NCI-H2107 (cell line): ENCODE results near the gene HTRA1.

Experiments
- DNase-seq: peaks from one replicate; lab custom pipeline; 2025; lab: John Stamatoyannopoulos, UW

Gene HTRA1

DNA sequence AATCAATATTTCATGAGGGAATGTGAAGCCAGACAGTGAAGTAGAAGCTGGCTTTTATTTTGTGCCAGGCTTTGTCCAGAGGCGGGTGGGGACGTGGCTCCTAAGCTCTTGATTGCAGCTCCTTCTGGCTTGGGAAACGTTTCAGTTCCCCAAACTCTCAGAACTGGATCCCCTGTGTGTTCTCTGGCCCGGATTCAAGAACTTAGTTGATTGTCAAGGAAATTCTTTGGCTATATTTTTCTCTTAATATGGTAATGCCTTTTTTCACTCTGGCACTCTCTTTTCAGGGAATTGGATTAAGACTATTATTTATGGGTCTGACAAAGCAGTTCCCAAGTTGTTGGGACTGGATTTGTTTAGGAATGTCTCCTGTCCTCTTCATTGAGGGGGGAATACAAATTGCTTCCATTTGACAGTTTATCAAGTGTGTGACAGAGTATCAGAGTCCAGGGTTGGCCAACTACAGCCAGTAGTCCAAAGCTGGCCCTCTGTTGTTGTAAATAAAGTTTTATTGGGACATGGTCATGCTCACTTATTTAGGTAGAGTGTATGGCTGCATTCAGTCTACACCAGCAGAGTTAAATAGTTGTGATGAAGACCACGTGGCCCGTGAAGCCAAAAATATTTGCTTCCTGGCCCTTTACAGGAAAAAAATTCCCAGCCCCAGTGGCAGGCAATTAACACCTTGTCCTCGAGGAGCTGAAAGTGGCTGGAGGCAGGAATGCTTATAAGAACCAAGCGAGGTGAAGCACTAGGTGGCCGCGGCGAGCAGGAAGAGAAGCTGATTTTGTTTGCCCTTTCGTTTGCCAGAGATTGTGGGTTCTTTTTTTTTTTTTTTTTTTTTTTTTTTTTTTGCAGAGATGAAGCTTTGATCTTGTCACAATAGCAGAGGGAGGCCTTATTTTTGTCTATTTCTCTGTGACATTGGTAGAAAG lies 34.3 kb downstream of the HTRA1 start:
- DNase-seq, result no peak

DNA sequence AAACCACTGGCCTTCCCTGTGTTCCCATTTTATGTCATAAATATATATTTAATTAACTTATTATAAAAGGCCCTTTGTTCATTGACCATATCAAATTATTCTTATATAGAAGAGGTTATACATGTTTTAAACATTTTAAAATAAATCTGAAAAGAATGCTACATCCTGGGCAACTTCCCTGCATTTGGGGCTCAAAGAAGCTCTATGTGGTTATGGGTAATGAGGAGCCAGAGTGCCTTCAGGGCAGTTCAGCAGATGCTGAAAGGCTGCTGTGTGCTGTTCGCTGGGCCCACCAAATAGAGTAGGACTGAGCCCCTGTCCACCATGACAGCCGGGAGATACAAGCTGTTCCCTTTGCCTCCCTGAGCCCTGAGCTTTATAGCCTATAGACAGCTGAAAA lies 35.9 kb downstream of the HTRA1 start:
- DNase-seq, result no peak

DNA sequence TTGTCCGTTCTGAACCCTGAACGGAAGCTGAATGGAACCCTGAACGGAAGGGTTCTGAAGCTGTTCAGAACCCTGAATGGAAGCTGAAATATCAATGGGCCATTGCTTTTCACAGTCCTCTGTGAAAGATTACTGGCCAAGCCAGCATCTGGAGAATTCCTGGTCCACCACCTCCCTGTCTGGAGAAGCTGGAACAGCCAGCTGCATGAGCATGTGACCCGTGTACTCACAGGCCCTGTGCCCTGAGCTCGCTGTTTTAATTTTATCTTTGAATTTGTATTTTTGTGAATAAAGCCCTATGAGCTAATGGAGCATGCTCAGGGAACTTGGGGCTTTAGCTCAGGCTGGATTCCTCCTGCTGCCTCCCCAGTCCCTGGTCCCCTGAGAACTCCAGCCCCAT lies 37.2 kb downstream of the HTRA1 start:
- DNase-seq, result no peak

DNA sequence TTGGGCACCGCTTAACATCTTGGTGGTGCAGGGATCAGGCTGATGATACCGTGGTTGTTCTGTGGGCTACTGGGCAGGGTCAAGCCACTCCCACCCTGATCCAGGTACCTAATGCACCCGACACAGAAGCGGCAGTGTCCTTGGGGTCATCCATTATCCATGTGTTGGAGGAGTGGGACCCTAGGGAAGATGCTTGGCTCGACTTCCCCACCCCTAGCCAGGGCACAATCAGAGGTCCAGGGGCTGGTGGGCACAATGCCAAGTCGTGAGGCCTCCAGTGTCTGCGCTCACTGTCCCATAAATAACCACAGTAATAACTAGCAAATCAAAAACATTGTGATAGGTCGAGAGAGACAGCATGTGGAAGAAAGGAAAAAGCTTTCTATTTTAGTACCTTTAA lies 37.7 kb downstream of the HTRA1 start:
- no peak for DNase-seq

DNA sequence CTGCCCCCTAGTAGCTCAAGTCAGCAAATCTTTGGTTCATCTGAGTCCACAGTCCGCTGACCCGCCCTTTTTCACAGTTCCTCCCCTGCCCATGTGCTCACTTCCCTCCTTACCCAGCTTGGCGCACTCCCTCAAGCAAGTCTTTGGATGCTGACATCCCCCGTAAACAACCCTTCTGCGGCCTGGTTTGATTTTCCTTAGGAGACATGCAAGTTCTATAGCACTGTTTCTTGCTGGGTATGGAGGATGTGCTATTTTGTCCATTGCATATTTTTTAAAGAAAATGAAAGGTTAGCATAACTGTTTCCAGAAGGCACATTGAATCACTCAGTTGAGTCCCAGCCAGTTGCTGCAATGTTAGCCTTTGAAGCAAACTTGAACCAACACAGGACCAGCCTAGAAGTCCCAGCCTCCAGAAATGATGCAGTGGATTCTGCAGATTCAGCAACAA lies 38.2 kb downstream of the HTRA1 start:
- DNase-seq, result no peak

DNA sequence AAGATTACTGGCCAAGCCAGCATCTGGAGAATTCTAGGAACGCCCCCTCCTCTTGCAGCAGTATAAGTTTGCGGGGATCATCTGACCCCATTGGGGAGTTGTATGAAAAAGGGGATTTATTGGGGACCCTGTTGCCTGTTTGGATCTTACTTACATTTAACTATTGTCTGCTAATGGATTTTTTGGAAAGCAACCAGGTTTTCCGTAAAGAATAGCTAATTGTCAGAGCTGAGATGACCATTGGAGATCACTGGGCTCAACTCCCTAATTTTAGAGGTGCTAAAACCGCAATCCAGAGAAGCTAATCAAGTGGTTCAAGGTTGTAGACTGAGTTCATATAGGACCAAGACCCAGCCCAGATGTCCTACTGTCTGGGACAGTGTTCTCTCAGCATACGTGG lies 38.8 kb downstream of the HTRA1 start:
- DNase-seq, result no peak

DNA sequence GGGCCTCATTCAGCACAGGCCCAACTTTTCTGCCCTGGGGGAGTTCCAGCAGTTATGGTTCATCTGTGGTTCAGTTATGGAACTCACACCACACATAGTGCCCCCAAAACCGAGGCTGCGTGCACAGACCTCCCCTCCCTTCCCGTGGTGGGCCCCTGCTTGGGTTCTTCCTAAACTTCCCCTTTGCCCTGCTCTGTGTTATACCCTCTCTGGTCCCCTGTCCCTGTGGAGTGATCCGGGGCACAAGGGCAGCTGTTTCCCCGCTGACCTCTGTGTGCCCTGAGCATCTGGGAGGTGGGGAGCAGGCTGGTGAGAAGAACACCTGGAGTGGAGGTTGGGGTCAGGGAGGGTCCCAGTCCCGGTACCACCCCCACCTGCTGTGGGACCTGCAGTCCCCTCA lies 39.4 kb downstream of the HTRA1 start:
- DNase-seq, result no peak

DNA sequence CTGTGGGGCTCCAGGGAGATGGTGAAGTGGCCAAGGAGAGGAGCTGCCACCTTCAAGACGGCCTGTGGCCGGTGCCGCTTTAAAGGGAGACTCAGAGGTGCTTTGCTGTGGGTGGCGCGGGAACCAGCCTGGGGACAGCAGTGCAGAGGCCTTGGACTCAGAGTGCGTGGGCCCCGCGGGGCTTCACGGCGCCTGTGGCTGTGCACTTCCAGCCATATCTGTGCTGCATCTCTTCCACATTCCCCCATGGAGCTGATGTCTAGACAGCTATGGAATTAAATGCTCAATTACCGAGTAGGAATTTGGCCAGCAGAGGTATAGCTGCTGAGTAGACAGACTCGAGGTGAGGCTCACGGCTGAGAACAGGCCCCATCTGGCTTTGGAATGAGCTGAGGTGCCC lies 41.7 kb downstream of the HTRA1 start:
- DNase-seq, result no peak

DNA sequence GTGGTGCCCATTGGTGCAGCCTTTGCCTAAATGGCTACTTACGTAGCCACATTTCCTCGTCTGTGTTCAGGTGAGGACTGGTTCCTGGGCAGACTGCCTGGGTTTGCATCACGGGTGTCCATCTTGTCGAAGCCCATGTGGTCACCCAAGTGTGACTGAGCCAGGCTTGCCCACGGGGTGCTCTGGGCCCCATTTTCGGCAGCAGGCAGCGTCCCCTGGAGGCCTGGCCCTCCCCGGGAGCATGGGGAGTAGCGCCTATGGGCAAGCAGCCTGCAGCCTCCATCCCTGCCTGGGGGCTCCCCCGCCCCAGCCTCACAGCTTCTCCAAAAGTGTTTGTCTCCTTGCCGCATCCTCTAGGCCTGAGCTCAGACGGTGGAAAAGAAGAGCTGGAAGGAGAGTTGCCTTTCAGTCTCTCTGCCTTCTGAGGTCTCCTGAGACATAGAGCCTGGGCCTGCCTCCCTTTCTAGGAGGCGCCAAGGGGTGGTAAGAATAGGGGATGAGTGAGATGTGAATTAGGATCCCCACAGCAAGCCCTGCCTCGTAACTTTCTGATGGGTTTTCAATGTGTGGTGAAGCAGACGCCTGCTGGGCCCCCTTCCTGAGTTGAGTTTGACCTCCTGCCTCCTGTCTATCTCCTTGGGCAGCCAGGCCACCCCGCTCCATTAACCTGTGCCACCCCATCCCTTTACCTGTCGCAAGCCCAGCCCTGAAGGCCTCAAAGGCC lies 42.7 kb downstream of the HTRA1 start:
- no peak for DNase-seq

DNA sequence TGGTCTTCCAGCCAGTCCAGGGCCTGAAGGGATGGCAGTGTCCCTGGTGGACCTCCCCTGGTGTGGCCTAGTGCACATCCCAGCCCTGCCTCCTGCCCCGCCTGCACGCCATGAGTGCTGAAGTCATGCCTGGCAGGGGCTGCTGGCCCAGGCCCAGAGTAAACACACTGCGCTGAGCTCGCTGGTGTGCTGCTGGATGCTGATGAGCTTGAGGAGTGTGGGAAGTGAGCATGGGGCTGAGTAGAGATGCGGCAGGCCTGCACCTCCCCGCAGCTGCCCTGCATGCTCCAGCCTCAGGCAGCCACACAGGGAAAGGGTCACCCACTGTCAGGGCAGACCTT lies 43.2 kb downstream of the HTRA1 start:
- DNase-seq, result no peak

DNA sequence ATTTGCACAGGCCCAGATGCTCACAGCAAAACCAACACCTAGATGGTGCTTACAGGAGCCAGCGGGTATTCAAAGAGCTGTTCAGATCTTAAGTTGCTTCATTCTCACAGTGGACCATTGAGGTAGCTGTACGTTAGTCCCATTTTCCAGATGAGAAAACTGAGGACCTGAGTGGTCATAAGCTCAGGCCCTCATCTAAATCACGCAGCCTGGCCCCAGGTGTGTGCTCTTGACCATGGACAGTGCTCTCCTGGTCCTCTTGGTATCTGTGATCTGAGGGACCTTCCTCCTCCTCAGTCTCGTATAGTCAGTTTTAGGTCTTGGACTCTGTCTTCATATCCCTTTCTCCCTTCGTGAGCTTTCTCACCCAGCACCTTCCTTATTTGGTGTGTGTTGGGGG lies 43.7 kb downstream of the HTRA1 start:
- DNase-seq, result no peak

DNA sequence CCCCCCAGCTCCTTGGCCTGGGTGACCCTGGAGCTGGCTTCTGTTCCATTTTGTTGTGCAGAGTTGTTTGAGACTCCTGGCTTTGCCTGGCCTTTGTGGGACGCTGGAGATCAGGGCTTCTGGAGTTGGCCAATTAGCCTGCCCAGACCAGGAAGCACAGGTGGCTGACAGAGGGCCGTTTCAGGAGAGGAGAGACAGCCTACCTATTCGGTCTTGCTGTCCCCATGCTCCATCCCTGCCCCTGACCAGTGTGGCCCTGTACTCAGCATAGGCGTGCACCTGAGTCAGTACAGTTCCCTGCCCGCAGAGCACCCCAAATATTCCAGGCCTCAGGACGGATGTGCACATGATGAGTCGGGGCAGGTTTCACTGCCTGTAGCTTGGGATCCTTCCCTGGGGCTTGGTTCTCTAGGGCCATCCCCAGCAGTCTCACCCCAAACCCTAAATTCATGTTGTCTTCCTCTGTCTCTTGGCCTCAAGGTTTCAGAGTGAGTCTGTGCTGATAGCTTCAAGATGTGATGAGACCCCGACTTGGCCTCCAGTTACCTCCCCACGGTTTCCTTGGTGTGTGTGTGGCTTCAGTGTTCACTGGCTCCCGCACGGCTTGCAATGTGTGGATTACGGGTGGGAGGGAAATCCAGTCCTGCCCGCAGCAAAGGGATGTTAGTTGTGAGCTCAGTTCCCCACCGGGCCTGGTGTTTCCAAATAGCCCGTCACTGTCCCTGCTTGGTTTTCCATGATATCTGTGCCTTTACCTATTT lies 44.7 kb downstream of the HTRA1 start:
- no peak for DNase-seq

DNA sequence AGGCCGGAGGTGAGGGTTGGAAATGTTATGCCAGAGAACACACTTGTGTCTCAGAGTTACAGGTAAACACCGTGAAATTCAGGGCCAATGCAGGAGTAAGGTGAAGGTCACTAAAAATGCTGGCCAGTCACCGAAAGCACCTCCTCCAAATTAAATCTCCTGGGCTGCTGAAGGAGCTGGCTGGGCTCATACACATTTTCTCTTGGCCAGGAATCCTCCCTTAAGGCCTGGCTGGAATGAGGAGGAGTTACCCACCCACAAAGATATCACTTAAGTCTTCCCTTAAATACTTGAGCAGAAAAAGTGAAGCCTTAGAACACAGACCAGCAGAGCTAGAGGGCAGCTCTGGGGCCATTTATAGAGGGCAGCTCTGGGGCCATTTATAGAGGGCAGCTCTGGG lies 46.3 kb downstream of the HTRA1 start:
- DNase-seq, result no peak

DNA sequence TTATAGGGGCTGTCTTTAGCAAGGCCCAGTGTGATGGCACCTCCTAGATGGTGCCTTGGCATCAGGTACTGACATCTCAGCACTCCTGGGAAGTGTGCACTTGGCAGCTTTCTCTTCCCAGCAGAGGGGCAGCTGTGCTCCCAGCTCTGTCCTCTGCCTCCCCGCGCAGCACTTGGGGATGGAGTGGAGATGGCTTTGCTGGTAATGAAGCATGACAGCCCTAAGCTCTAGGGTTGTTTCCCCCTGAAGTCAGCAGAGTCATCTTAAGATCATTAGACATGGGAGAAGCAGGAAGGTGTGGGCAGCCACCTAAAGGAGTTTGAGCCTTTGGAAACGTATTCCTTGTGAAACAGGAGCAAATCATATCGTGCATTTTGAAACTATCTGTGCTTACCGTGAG lies 46.7 kb downstream of the HTRA1 start:
- no peak for DNase-seq

DNA sequence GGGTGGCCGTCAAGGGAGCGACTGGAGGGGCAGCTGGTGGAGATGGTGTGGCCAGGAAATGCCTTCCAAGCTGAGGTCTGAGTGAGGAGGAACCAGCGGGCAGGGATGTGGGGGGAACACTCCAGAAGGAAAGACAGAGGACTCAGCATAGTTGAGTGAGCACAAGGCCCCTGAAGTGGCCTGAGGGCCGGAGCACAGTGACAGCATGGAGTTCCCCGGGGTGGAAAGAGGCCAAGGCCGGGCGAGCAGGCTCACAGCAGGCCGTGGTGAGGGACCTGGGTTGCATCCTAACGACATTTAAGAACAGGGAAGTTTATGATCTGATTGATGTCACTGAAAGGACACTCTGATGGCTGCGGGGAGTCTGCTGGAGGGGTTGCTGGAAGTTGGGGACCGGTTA lies 48.0 kb downstream of the HTRA1 start:
- no peak for DNase-seq

DNA sequence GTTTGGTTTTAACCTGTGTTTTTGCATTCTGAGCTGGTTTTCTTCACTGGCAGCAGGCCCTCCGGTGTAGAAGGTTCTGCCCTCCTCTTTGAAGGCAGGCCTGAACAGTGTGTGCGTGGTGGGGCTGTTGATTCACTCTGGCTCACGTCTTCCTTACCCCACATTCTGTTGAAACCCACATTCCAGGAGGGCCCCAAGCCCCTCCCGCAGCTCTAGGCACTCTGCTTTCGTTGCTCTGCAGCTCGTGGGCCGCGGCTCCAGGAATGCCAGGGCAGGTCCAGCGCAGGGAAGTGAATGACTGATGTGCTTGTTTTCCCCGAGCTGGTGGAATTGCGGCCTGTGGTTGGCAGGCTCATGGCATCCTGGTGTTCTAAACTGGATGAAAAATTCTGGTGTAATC lies 49.0 kb downstream of the HTRA1 start:
- no peak for DNase-seq

DNA sequence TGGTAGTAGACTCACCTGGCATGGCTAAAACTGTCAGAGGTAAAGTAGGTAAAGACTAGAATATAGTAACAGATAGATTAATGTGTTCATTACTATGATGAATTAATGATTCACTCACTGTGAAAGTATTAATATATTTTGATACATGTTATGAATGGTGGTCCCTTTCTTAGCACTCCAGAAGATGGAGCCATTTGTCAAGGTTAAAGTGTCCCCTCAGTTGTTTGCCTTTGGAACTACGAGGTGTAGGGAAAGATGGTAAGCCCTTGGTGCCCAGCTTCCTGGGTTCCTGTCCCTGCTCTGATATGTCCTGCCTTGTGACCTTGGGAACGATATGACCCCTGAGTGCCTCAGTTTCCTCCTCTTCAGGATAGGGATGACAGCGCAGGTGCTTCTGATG lies 49.4 kb downstream of the HTRA1 start:
- DNase-seq, result no peak

DNA sequence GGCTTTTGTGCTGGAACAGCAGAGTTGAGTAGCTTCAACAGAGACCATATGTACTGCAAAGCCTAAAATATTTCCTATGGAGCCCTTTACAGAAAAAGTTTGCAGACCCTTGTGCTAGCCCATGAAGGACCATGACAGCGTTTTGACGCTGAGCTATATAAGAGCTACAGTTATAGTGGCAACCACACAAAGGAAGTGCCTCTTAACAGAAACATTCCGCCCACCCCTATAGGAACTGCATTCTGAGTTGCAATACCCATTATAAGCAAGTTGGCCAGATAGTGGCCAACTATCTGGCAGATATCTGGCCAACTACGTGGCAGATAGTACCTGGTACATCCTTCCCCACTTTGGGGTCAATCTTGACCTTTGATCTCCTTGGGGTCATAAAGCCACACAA lies 51.7 kb downstream of the HTRA1 start:
- no peak for DNase-seq

DNA sequence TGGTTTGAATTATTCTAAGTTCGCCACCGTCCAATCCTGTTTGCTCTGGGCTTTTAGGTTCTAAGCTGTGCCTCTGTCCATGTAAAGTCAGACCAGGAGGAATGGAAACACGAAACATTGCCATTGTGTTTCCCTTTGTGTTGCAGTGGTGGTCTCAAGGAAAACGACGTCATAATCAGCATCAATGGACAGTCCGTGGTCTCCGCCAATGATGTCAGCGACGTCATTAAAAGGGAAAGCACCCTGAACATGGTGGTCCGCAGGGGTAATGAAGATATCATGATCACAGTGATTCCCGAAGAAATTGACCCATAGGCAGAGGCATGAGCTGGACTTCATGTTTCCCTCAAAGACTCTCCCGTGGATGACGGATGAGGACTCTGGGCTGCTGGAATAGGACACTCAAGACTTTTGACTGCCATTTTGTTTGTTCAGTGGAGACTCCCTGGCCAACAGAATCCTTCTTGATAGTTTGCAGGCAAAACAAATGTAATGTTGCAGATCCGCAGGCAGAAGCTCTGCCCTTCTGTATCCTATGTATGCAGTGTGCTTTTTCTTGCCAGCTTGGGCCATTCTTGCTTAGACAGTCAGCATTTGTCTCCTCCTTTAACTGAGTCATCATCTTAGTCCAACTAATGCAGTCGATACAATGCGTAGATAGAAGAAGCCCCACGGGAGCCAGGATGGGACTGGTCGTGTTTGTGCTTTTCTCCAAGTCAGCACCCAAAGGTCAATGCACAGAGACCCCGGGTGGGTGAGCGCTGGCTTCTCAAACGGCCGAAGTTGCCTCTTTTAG lies 52.9 kb downstream of the HTRA1 start:
- no peak for DNase-seq

DNA sequence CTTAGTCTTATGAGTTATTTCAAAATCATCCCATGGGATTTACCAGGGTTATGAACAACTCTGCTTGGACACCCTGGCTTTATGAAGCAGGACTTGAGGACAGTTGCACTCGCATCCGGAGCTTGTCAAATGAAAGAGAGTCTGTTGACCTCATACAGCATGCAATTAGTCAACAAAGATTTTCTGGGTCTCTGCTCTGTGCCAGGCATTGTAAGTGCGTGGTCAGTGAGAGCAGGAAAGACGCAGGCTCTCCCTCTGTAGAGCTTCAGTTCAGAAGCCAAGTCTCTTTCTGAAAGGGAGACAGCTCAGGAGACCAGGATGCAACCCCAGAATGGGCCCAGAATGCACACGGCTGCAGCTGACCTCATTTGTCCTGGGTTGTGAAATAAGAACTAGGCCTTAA lies 53.7 kb downstream of the HTRA1 start:
- no peak for DNase-seq

DNA sequence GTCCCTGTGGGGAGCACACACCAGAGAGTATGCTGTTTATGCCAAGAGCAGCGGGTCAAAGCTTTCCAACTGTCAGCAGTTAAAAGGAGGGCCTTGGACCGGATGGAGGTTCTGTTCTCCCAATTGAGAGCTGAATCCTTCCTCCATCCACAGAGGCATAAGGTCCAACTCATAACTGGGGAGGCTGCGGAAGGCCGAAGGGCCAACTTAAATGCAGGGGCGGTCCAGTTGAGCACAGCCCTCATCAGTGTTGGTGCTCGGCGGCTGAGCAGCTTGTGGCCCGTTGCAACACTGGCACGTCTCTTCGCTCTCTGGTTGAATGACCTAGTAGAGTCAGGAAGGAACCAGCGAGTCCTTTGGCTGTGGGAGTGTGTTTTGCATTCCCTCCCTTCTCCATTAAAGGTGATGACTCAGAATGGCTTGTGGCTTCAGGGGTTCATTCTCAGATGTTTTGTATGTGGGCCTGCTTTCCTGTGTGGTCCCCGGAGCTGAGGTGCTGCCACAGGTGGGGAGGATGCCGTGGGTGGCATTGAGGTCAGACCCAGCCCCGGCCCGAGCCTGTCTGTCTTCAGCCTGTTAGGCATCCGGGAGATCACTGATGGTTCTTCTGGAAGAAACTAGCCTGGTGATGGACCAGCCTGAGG lies 54.4 kb downstream of the HTRA1 start:
- no peak for DNase-seq

DNA sequence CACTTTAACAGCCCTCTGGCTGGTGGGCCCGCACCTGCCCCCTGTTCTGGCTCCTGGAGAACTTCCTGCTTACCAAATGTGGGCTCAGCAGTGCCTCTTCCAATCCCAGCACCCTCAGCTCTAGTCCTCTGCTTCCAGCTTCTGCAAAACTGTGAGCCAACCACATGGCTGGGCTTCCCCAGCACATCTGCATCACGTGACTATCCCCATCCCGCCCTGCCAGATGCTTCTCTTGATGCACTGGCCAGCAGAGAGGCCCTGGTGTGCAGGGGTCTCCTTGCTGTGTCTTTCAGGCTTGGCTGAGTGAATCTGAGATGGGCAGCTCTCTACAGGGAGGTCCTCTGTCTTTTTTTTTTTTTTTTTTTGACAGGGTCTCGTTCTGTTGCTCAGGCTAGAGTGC lies 55.4 kb downstream of the HTRA1 start:
- DNase-seq, result no peak
